Measurements from ENCODE around the gene KLHL12. TPM values are rescaled to one million over a fixed set of nuclear protein-coding genes. Genes with fewer than 3 reads are reported as not detected.
A peak's percentile ranks its signal among the peaks of the same experiment; 100 is the strongest.

The KLHL12 gene
- total and polyA plus RNA-seq, 10 of the 15 experiments (the other 5 are each of a cell fraction or from before 2014, with no cell fraction given): 16.0 to 53.8 (median 30.3) TPM

GRCh38 chr1:202966006-202966898, 39.2 kb upstream of the KLHL12 start:
- Histone ChIP-seq H2AFZ (ENCODE audit: control insufficient read depth, low read depth, low read length) (peak overlapping the region; percentile 86), H4K20me1 (ENCODE audit: control insufficient read depth, insufficient read depth) (no peaks in the 10 kb centered on the region), H3K4me2 (ENCODE audit: control insufficient read depth, insufficient read depth) (peak overlapping the region; percentile 93), H3K27ac (ENCODE audit: control insufficient read depth, insufficient read depth) (peak overlapping the region; percentile 68), H3K79me2 (ENCODE audit: control insufficient read depth, insufficient read depth, low read length) (peaks cover 7% of the 10 kb centered on the region), H3K4me3 (peak overlapping the region; percentile 95), H3K36me3 (ENCODE audit: control insufficient read depth in 2 of 2, insufficient read depth in 2 of 2, low read length in 1 of 2) (no peaks in the 10 kb centered on the region; a peak in 2 of 4 replicates), H3K9ac (ENCODE audit: control insufficient read depth, insufficient read depth, low read length) (peak overlapping the region; percentile 75), H3K27me3 (replicated peaks in 1 of 2; ENCODE audit: control insufficient read depth in 2 of 2, insufficient read depth in 2 of 2, low read length in 1 of 2) (no peaks in the 10 kb centered on the region), H3K9me3 (replicated peaks; ENCODE audit: control insufficient read depth, insufficient read depth, low read length) (no peaks in the 10 kb centered on the region), H3K4me1 (ENCODE audit: control insufficient read depth, insufficient read depth, low read length) (peaks cover 23% of the 10 kb centered on the region)
- ChIA-PET RAD21 (ENCODE audit: unreplicated experiment) (no interaction called here), CTCF (interaction anchor here (0.9 to 1.5 kb wide), 2 partner anchors 12 to 34 kb away, joined by 3 to 4 read pairs; no protein-coding TSS in a partner anchor), SMC1A (ENCODE audit: uncharacterized antibody, unreplicated experiment) (no interaction called here), POLR2A (interaction anchor here (0.6 kb wide), 1 partner anchor 1836 kb away, joined by 5 read pairs; no protein-coding TSS in a partner anchor)
- intact Hi-C loops (cut with micrococcal nuclease; ENCODE audit: unreplicated experiment): no loop called here
- in situ Hi-C loops (cut with MboI): no loop called here
- TF ChIP-seq GATAD2B (conservative IDR thresholded peaks at IDR 0.05; ENCODE audit: low read depth): 0 out of 2 replicates have a peak, but pooled peaks have one; percentile 56
- 0 out of 2 replicates have a peak, but pooled peaks have one; percentile 48 for TF ChIP-seq HDGF (IDR thresholded peaks at IDR 0.05)
- TF ChIP-seq LARP7 (IDR thresholded peaks at IDR 0.05): 0 out of 2 replicates have a peak, but pooled peaks have one; percentile 35
- TF ChIP-seq, protein P1, sequence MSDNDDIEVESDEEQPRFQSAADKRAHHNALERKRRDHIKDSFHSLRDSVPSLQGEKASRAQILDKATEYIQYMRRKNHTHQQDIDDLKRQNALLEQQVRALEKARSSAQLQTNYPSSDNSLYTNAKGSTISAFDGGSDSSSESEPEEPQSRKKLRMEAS (IDR thresholded peaks at IDR 0.05; ENCODE audit: low read depth, low read length): no peak
- TF ChIP-seq POLR2A (IDR thresholded peaks at IDR 0.05; ENCODE audit: low read depth, low read length): no peak
- 54% methylated on average over 18 of the region's 18 CpGs for WGBS (ENCODE audit: insufficient coverage, insufficient replicate concordance, low lambda C conversion rate, missing lambda C conversion rate)
- no peak for DNase-seq (ENCODE audit: low read depth, low spot score)
- no peak; the same call in 2 of the 3 replicates for ATAC-seq
- FAIRE-seq: no peak
- BruUV-seq (replicated peaks): TSS peak; percentile 68

GRCh38 chr1:202965422-202965821, 38.4 kb upstream of the KLHL12 start:
- CTCF ChIA-PET: interaction anchor here (1.5 kb wide), 1 partner anchor 11 kb away, joined by 4 read pairs; no protein-coding TSS in a partner anchor
- in situ Hi-C loops (cut with MboI): no loop called here
- no peak overlapping the region; the same call in 1 of the 2 replicates for H3K4me2 ChIP-seq (ENCODE audit: control insufficient read depth, insufficient read depth)
- TF ChIP-seq HDAC2 (IDR thresholded peaks at IDR 0.05) (no peak), CBX5 (IDR thresholded peaks at IDR 0.05; ENCODE audit: low read depth) (no peak), POLR2AphosphoS5 (IDR thresholded peaks at IDR 0.05; ENCODE audit: low read length) (no peak), NR2C2 (IDR thresholded peaks at IDR 0.05; ENCODE audit: borderline replicate concordance, control insufficient read depth, insufficient read length, low read depth) (no peak), GABPA (IDR thresholded peaks at IDR 0.05; ENCODE audit: low read depth) (no peak), FOXM1 (IDR thresholded peaks at IDR 0.05; ENCODE audit: low read depth, low read length) (no peak), YY1 (IDR thresholded peaks at IDR 0.05; ENCODE audit: low read depth, low read length) (no peak), CREM (IDR thresholded peaks at IDR 0.05; ENCODE audit: low read depth) (no peak), ZSCAN29 (IDR thresholded peaks at IDR 0.05) (no peak), HCFC1 (IDR thresholded peaks at IDR 0.05; ENCODE audit: low read length) (no peak), NFIC (IDR thresholded peaks at IDR 0.05; ENCODE audit: low read depth, low read length) (no peak)
- TF ChIP-seq, protein P2, sequence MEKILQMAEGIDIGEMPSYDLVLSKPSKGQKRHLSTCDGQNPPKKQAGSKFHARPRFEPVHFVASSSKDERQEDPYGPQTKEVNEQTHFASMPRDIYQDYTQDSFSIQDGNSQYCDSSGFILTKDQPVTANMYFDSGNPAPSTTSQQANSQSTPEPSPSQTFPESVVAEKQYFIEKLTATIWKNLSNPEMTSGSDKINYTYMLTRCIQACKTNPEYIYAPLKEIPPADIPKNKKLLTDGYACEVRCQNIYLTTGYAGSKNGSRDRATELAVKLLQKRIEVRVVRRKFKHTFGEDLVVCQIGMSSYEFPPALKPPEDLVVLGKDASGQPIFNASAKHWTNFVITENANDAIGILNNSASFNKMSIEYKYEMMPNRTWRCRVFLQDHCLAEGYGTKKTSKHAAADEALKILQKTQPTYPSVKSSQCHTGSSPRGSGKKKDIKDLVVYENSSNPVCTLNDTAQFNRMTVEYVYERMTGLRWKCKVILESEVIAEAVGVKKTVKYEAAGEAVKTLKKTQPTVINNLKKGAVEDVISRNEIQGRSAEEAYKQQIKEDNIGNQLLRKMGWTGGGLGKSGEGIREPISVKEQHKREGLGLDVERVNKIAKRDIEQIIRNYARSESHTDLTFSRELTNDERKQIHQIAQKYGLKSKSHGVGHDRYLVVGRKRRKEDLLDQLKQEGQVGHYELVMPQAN (conservative IDR thresholded peaks at IDR 0.05): no peak

More at GRCh38 chr1:202965422-202965821, 38.4 kb upstream of the KLHL12 start:
- BruUV-seq (replicated peaks): no TSS peak
- Histone ChIP-seq H3K27me3 (replicated peaks in 1 of 2; ENCODE audit: control insufficient read depth in 2 of 2, insufficient read depth in 2 of 2, low read length in 1 of 2) (no peaks in the 10 kb centered on the region), H3K27ac (ENCODE audit: control insufficient read depth, insufficient read depth) (no peak overlapping the region), H2AFZ (ENCODE audit: control insufficient read depth, low read depth, low read length) (no peak overlapping the region), H3K4me3 (no peak overlapping the region), H3K9ac (ENCODE audit: control insufficient read depth, insufficient read depth, low read length) (no peak overlapping the region), H3K9me3 (replicated peaks; ENCODE audit: control insufficient read depth, insufficient read depth, low read length) (no peaks in the 10 kb centered on the region), H3K36me3 (ENCODE audit: control insufficient read depth in 2 of 2, insufficient read depth in 2 of 2, low read length in 1 of 2) (no peaks in the 10 kb centered on the region; a peak in 2 of 4 replicates), H3K79me2 (ENCODE audit: control insufficient read depth, insufficient read depth, low read length) (peaks cover 7% of the 10 kb centered on the region), H4K20me1 (ENCODE audit: control insufficient read depth, insufficient read depth) (no peaks in the 10 kb centered on the region), H3K4me1 (ENCODE audit: control insufficient read depth, insufficient read depth, low read length) (peaks cover 23% of the 10 kb centered on the region)
- DNase-seq (ENCODE audit: low read depth, low spot score) (no peak), ATAC-seq (no peak), FAIRE-seq (no peak)
- SMC1A ChIA-PET (ENCODE audit: uncharacterized antibody, unreplicated experiment): no interaction called here
- POLR2A ChIA-PET: interaction anchor here (0.6 kb wide), 1 partner anchor 1837 kb away, joined by 5 read pairs; no protein-coding TSS in a partner anchor
- whole genome bisulfite sequencing (ENCODE audit: insufficient coverage, insufficient replicate concordance, low lambda C conversion rate, missing lambda C conversion rate): 83% methylated on average over 3 of the region's 3 CpGs
- RAD21 ChIA-PET (ENCODE audit: unreplicated experiment): no interaction called here
- intact Hi-C loops (cut with micrococcal nuclease; ENCODE audit: unreplicated experiment): no loop called here
